Central memory CD8-positive, alpha-beta T cell (primary cell): Measurements from ENCODE around the gene CFAP119.

ENCODE experiments used
- ATAC-seq: fragments of 150-1000 bp; cut with Tn5 transposase; replicated peaks from 2 replicates; pipeline ENCODE4 v1.10.0; 2022; ENCODE audit warnings: mild to moderate bottlenecking, moderate FRiP score, moderate number of reproducible peaks; ENCODE audit not compliant: poor library complexity, severe bottlenecking; ENCODE audit errors: extremely low read depth
- DNase-seq, 2 donors: peaks; one replicate each; pipeline ENCODE4 v3.0.0; 2021; ENCODE audit warnings: low spot score in 2 of 2
- H3K27ac Mint-ChIP-seq: one replicate; pipeline ENCODE4 v1.8.0; 2022; ENCODE audit warnings: low read depth, mild to moderate bottlenecking, moderate library complexity, mixed read lengths
- H3K27me3 Mint-ChIP-seq: one replicate; pipeline ENCODE4 v1.8.0; 2022; ENCODE audit warnings: mixed read lengths
- H3K36me3 Mint-ChIP-seq: one replicate; pipeline ENCODE4 v1.8.0; 2022; ENCODE audit warnings: mild to moderate bottlenecking, moderate library complexity, mixed read lengths; ENCODE audit not compliant: insufficient read depth
- H3K4me1 Mint-ChIP-seq: one replicate; pipeline ENCODE4 v1.8.0; 2022; ENCODE audit warnings: mixed read lengths
- H3K4me3 Mint-ChIP-seq: one replicate; pipeline ENCODE4 v1.8.0; 2022; ENCODE audit warnings: mild to moderate bottlenecking, moderate library complexity, mixed read lengths
- H3K9me3 Mint-ChIP-seq: one replicate; pipeline ENCODE4 v1.8.0; 2022; ENCODE audit warnings: mixed read lengths

Gene CFAP119

GRCh38 chr16:30750876-30751465 lies 10.9 kb downstream of the CFAP119 start:
- ATAC-seq = no peak
- DNase-seq = no peak
- Mint-ChIP-seq H3K4me1 (peaks cover 36% of the 10 kb centered on the region), H3K27me3 (no peaks in the 10 kb centered on the region), H3K27ac (peak overlapping the region; percentile 12), H3K9me3 (no peaks in the 10 kb centered on the region), H3K4me3 (no peak overlapping the region), H3K36me3 (peaks cover 41% of the 10 kb centered on the region)

- peak overlapping the region; percentile 35 for H3K27ac Mint-ChIP-seq
- H3K9me3 Mint-ChIP-seq = no peaks in the 10 kb centered on the region
- no peak overlapping the region for H3K4me3 Mint-ChIP-seq
- peaks cover 36% of the 10 kb centered on the region for H3K4me1 Mint-ChIP-seq
- no peak for DNase-seq
- no peaks in the 10 kb centered on the region for H3K27me3 Mint-ChIP-seq
- no peak for ATAC-seq
- H3K36me3 Mint-ChIP-seq = peaks cover 38% of the 10 kb centered on the region
Measured at GRCh38 chr16:30750201-30750600, 11.7 kb downstream of the CFAP119 start.

GRCh38 chr16:30748634-30749445 lies 13.0 kb downstream of the CFAP119 start:
- no peaks in the 10 kb centered on the region for H3K9me3 Mint-ChIP-seq
- H3K27me3 Mint-ChIP-seq = no peaks in the 10 kb centered on the region
- peaks cover 36% of the 10 kb centered on the region for H3K4me1 Mint-ChIP-seq
- peaks cover 33% of the 10 kb centered on the region for H3K36me3 Mint-ChIP-seq
- DNase-seq (no peak), ATAC-seq (peak; percentile 6)
- peak overlapping the region; percentile 90 for H3K4me3 Mint-ChIP-seq
- H3K27ac Mint-ChIP-seq = peak overlapping the region; percentile 86

- peak; percentile 97 for ATAC-seq
- H3K4me3 Mint-ChIP-seq = peak within 1 kb of the TSS; percentile 90
- H3K36me3 Mint-ChIP-seq = peaks cover 33% of the 10 kb centered on the region
- H3K27ac Mint-ChIP-seq = peak within 1 kb of the TSS; percentile 86
- H3K4me1 Mint-ChIP-seq = peaks cover 36% of the 10 kb centered on the region
- DNase-seq = peak; percentile 86 to 93
- H3K27me3 Mint-ChIP-seq = no peaks in the 10 kb centered on the region
- H3K9me3 Mint-ChIP-seq = no peaks in the 10 kb centered on the region
Measured at GRCh38 chr16:30747799-30748633, 13.8 kb downstream of the CFAP119 start, which contains the start of gene PHKG2. Gene PHKG2 (plus strand): TSS chr16:30748425. CDS start chr16:30748821, 396 bp downstream.

GRCh38 chr16:30747331-30747730 lies 14.5 kb downstream of the CFAP119 start:
- Mint-ChIP-seq H3K27me3 (no peaks in the 10 kb centered on the region), H3K4me1 (peaks cover 36% of the 10 kb centered on the region), H3K9me3 (no peaks in the 10 kb centered on the region), H3K4me3 (peak overlapping the region; percentile 90), H3K27ac (peak overlapping the region; percentile 86), H3K36me3 (peaks cover 30% of the 10 kb centered on the region)
- DNase-seq (no peak), ATAC-seq (no peak)

GRCh38 chr16:30746638-30747175 lies 15.2 kb downstream of the CFAP119 start:
- DNase-seq (no peak), ATAC-seq (no peak)
- Mint-ChIP-seq H3K4me3 (no peak overlapping the region), H3K36me3 (peaks cover 30% of the 10 kb centered on the region), H3K9me3 (no peaks in the 10 kb centered on the region), H3K27me3 (no peaks in the 10 kb centered on the region), H3K4me1 (peaks cover 40% of the 10 kb centered on the region), H3K27ac (no peak overlapping the region)

- DNase-seq (no peak), ATAC-seq (no peak)
- Mint-ChIP-seq H3K36me3 (peaks cover 31% of the 10 kb centered on the region), H3K4me1 (peaks cover 42% of the 10 kb centered on the region), H3K27me3 (no peaks in the 10 kb centered on the region), H3K27ac (peak overlapping the region; percentile 2), H3K9me3 (no peaks in the 10 kb centered on the region), H3K4me3 (no peak overlapping the region)
Measured at GRCh38 chr16:30745082-30745481, 16.8 kb downstream of the CFAP119 start.

GRCh38 chr16:30744183-30744582 lies 17.7 kb downstream of the CFAP119 start:
- H3K27me3 Mint-ChIP-seq = no peaks in the 10 kb centered on the region

GRCh38 chr16:30743716-30744115 lies 18.1 kb downstream of the CFAP119 start:
- Mint-ChIP-seq H3K9me3 (no peaks in the 10 kb centered on the region), H3K36me3 (peaks cover 28% of the 10 kb centered on the region), H3K4me3 (no peak overlapping the region), H3K27ac (no peak overlapping the region), H3K27me3 (no peaks in the 10 kb centered on the region), H3K4me1 (peaks cover 28% of the 10 kb centered on the region)
- DNase-seq (no peak), ATAC-seq (no peak)

More at GRCh38 chr16:30744183-30744582, 17.7 kb downstream of the CFAP119 start:
- Mint-ChIP-seq H3K36me3 (peaks cover 31% of the 10 kb centered on the region), H3K4me3 (no peak overlapping the region), H3K4me1 (peaks cover 33% of the 10 kb centered on the region), H3K27ac (no peak overlapping the region), H3K9me3 (no peaks in the 10 kb centered on the region)
- no peak for DNase-seq
- no peak for ATAC-seq

GRCh38 chr16:30741461-30741914 lies 20.4 kb downstream of the CFAP119 start:
- DNase-seq (no peak), ATAC-seq (no peak)
- H3K4me3 Mint-ChIP-seq = no peak overlapping the region
- peaks cover 30% of the 10 kb centered on the region for H3K36me3 Mint-ChIP-seq
- peak overlapping the region; percentile 3 for H3K27ac Mint-ChIP-seq
- no peaks in the 10 kb centered on the region for H3K27me3 Mint-ChIP-seq
- peaks cover 18% of the 10 kb centered on the region for H3K4me1 Mint-ChIP-seq
- no peaks in the 10 kb centered on the region for H3K9me3 Mint-ChIP-seq

GRCh38 chr16:30740364-30741251 lies 21.3 kb downstream of the CFAP119 start:
- H3K4me3 Mint-ChIP-seq = no peak overlapping the region
- no peak for ATAC-seq
- peak overlapping the region; percentile 3 for H3K27ac Mint-ChIP-seq
- peaks cover 39% of the 10 kb centered on the region for H3K36me3 Mint-ChIP-seq
- DNase-seq = no peak
- peaks cover 18% of the 10 kb centered on the region for H3K4me1 Mint-ChIP-seq
- H3K9me3 Mint-ChIP-seq = no peaks in the 10 kb centered on the region
- no peaks in the 10 kb centered on the region for H3K27me3 Mint-ChIP-seq
